ENCODE data around the gene MARCHF11.

Gene MARCHF11

GRCh38 chr5:16057277-16057676 is 122.3 kb downstream of the MARCHF11 start:
- DNase-seq: no peak

GRCh38 chr5:16051246-16051755 is 128.3 kb downstream of the MARCHF11 start:
- DNase-seq: no peak

GRCh38 chr5:16050414-16050813 is 129.2 kb downstream of the MARCHF11 start:
- DNase-seq: no peak

- DNase-seq: no peak
Observed at GRCh38 chr5:16049761-16050160, 129.8 kb downstream of the MARCHF11 start.

- DNase-seq: no peak
Observed at GRCh38 chr5:16048132-16048531, 131.5 kb downstream of the MARCHF11 start.

GRCh38 chr5:16043349-16043965 is 136.1 kb downstream of the MARCHF11 start:
- no peak for DNase-seq

- no peak for DNase-seq
Observed at GRCh38 chr5:16037121-16037845, 142.3 kb downstream of the MARCHF11 start.

- DNase-seq: no peak
Observed at GRCh38 chr5:16034319-16035001, 145.1 kb downstream of the MARCHF11 start.

- DNase-seq: no peak
Observed at GRCh38 chr5:16033187-16033925, 146.2 kb downstream of the MARCHF11 start.

GRCh38 chr5:16028708-16029107 is 150.9 kb downstream of the MARCHF11 start:
- DNase-seq: no peak

- no peak for DNase-seq
Observed at GRCh38 chr5:16025681-16026080, 153.9 kb downstream of the MARCHF11 start.

GRCh38 chr5:16018970-16019369 is 160.6 kb downstream of the MARCHF11 start:
- no peak for DNase-seq

GRCh38 chr5:16017720-16018119 is 161.9 kb downstream of the MARCHF11 start:
- DNase-seq: no peak

Measured in nucleus accumbens (tissue), 56 donors.